SK-N-SH (cell line): ENCODE data around the gene TMEM178A. TPM values are rescaled to one million over a fixed set of nuclear protein-coding genes. Genes with fewer than 3 reads are reported as not detected.

ENCODE experiments used
- CTCF ChIA-PET: fragments of 300-600, 350-600 bp; formaldehyde crosslinking; extraction: SDS; loops from one replicate; lab custom pipeline; 2021; lab: Yijun Ruan, JAX
- POLR2A ChIA-PET: fragments of 350-600 bp; sonication (Branson Sonifier 250); formaldehyde crosslinking; extraction: SDS; loops from one replicate; lab custom pipeline; 2020; ENCODE audit warnings: antibody characterized with exemption, inconsistent platforms; lab: Yijun Ruan, JAX
- DNase-seq: peaks from one replicate; pipeline ENCODE4 v3.0.0; 2012
- H2AFZ ChIP-seq: fragments of 200-600 bp; sonication (generic); 2 replicates; pipeline ENCODE4 v1.8.1; 2016; ENCODE audit warnings: antibody characterized with exemption, mild to moderate bottlenecking, low read depth
- H3F3A ChIP-seq: fragments of 200-600 bp; sonication (generic); replicated peaks from 2 replicates; pipeline ENCODE3; 2016; ENCODE audit warnings: antibody characterized with exemption, mild to moderate bottlenecking; ENCODE audit not compliant: insufficient read depth
- H3K27ac ChIP-seq, 2 experiments: fragments of 200-500 bp in 1 of 2; fragments of 200-600 bp in 1 of 2; sonication (Bioruptor generic) in 1 of 2; sonication (generic), shearing (Covaris generic) in 1 of 2; 2 replicates each; pipeline versions ENCODE4 v1.5.1 to v1.6.1; 2014 to 2016; ENCODE audit warnings: low read depth in 2 of 2, inconsistent platforms in 1 of 2, low read length in 1 of 2, mild to moderate bottlenecking in 1 of 2, mixed read lengths in 1 of 2
- H3K27me3 ChIP-seq: fragments of 200-600 bp; sonication (generic), shearing (Covaris generic); 2 replicates; pipeline ENCODE4 v1.6.1; 2016; ENCODE audit warnings: mixed run types; ENCODE audit not compliant: insufficient read depth
- H3K36me3 ChIP-seq, 2 experiments: fragments of 200-500 bp in 1 of 2; fragments of 200-600 bp in 1 of 2; sonication (Bioruptor generic) in 1 of 2; sonication (generic) in 1 of 2; replicated peaks in 1 of 2; 2 replicates each; pipeline versions ENCODE3 to v1.5.1; 2014 to 2016; ENCODE audit warnings: low read length in 1 of 2, mild to moderate bottlenecking in 1 of 2; ENCODE audit not compliant: insufficient read depth in 2 of 2, control insufficient read depth in 1 of 2
- H3K4me1 ChIP-seq, 2 experiments: fragments of 200-500 bp in 1 of 2; fragments of 200-600 bp in 1 of 2; sonication (Bioruptor generic) in 1 of 2; sonication (generic), shearing (Covaris generic) in 1 of 2; 2 replicates each; pipeline versions ENCODE4 v1.5.1 to v1.6.1; 2014 to 2016; ENCODE audit warnings: low read depth in 1 of 2, low read length in 1 of 2, mixed run types in 1 of 2; ENCODE audit not compliant: insufficient read depth in 2 of 2, control insufficient read depth in 1 of 2
- H3K4me2 ChIP-seq: fragments of 200-600 bp; sonication (generic), shearing (Covaris generic); 2 replicates; pipeline ENCODE4 v1.6.1; 2017; ENCODE audit warnings: mixed run types
- H3K4me3 ChIP-seq, 2 experiments: fragments of 200-500 bp in 1 of 2; fragments of 200-600 bp in 1 of 2; sonication (Bioruptor generic) in 1 of 2; sonication (generic), shearing (Covaris generic) in 1 of 2; 2 replicates each; pipeline versions ENCODE4 v1.5.1 to v1.8.1; 2014 to 2016; ENCODE audit warnings: low read depth in 2 of 2, inconsistent platforms in 1 of 2, low read length in 1 of 2, mild to moderate bottlenecking in 1 of 2, mixed read lengths in 1 of 2, moderate library complexity in 1 of 2
- H3K79me2 ChIP-seq: fragments of 200-600 bp; sonication (generic); 2 replicates; pipeline ENCODE4 v1.8.1; 2017; ENCODE audit warnings: mild to moderate bottlenecking; ENCODE audit not compliant: insufficient read depth
- H3K9ac ChIP-seq: fragments of 200-600 bp; sonication (generic); 2 replicates; pipeline ENCODE4 v1.6.1; 2017; ENCODE audit warnings: mixed run types
- H3K9me2 ChIP-seq: fragments of 200-600 bp; sonication (generic); 2 replicates; pipeline ENCODE4 v1.6.1; 2017; ENCODE audit warnings: mixed run types
- H3K9me3 ChIP-seq: fragments of 200-600 bp; sonication (generic); 2 replicates; pipeline ENCODE4 v1.6.1; 2017; ENCODE audit warnings: mixed run types, mild to moderate bottlenecking, moderate library complexity
- H4K20me1 ChIP-seq: fragments of 200-600 bp; sonication (generic); 2 replicates; pipeline ENCODE4 v1.6.1; 2017; ENCODE audit warnings: mild to moderate bottlenecking, mixed run types; ENCODE audit not compliant: insufficient read depth
- CHD2 ChIP-seq: fragments of 150-350 bp; IDR thresholded peaks from 2 replicates; pipeline ENCODE4 v1.6.1; 2018; ENCODE audit warnings: low read length; ENCODE audit not compliant: partially characterized antibody
- EP300 ChIP-seq, 2 experiments: IDR thresholded peaks; 2 replicates each; pipeline versions ENCODE4 v1.4.0 to v1.6.1; 2012; ENCODE audit warnings: borderline replicate concordance in 1 of 2, low read depth in 1 of 2, low read length in 1 of 2
- EZH2phosphoT487 ChIP-seq: fragments of 200-600 bp; sonication (generic); IDR thresholded peaks from 2 replicates; pipeline ENCODE4 v1.6.1; 2017; ENCODE audit warnings: low read depth, mixed run types, mild to moderate bottlenecking, antibody characterized with exemption, moderate library complexity, borderline replicate concordance
- FOSL2 ChIP-seq: IDR thresholded peaks from 2 replicates; pipeline ENCODE4 v1.4.0; 2012; ENCODE audit warnings: low read depth, mild to moderate bottlenecking, moderate library complexity, borderline replicate concordance
- FOXM1 ChIP-seq: IDR thresholded peaks from 2 replicates; pipeline ENCODE4 v1.4.0; 2012; ENCODE audit warnings: low read depth, mild to moderate bottlenecking
- GATA2 ChIP-seq: sonication (generic); formaldehyde crosslinking; IDR thresholded peaks from 2 replicates; pipeline ENCODE4 v1.5.0; 2020; ENCODE audit warnings: mild to moderate bottlenecking, missing genetic modification reagents
- JUND ChIP-seq: IDR thresholded peaks from 2 replicates; pipeline ENCODE4 v1.4.0; 2012
- MEF2A ChIP-seq: IDR thresholded peaks from 2 replicates; pipeline ENCODE4 v1.4.0; 2012; ENCODE audit warnings: low read depth, borderline replicate concordance
- MXI1 ChIP-seq: IDR thresholded peaks from 2 replicates; pipeline ENCODE4 v1.6.1; 2012; ENCODE audit warnings: mild to moderate bottlenecking, low read depth, low read length, improper control_type of control experiment
- NFIC ChIP-seq: IDR thresholded peaks from 2 replicates; pipeline ENCODE4 v1.4.0; 2012; ENCODE audit warnings: borderline replicate concordance
- POLR2AphosphoS5 ChIP-seq: IDR thresholded peaks from 2 replicates; pipeline ENCODE4 v1.6.1; 2012; ENCODE audit warnings: low read depth, low read length
- RAD21 ChIP-seq: IDR thresholded peaks from 2 replicates; pipeline ENCODE4 v1.6.1; 2012; ENCODE audit warnings: mild to moderate bottlenecking, low read length
- RCOR1 ChIP-seq: fragments of 150-350 bp; IDR thresholded peaks from 2 replicates; pipeline ENCODE4 v1.6.1; 2017; ENCODE audit warnings: antibody characterized with exemption, low read length
- SIN3A ChIP-seq: IDR thresholded peaks from 2 replicates; pipeline ENCODE4 v1.6.1; 2012; ENCODE audit warnings: low read depth, mild to moderate bottlenecking, low read length, moderate library complexity, borderline replicate concordance
- TAF1 ChIP-seq: IDR thresholded peaks from 2 replicates; pipeline ENCODE4 v1.6.1; 2012; ENCODE audit warnings: low read depth, mild to moderate bottlenecking, low read length, moderate library complexity, borderline replicate concordance
- TCF12 ChIP-seq: IDR thresholded peaks from 2 replicates; pipeline ENCODE4 v1.4.0; 2012
- TEAD4 ChIP-seq: IDR thresholded peaks from 2 replicates; pipeline ENCODE4 v1.4.0; 2012; ENCODE audit warnings: mild to moderate bottlenecking, borderline replicate concordance; ENCODE audit not compliant: insufficient read depth
- WGBS: methylation state at CpG from one replicate; pipeline ENCODE4 v1.1.6; 2017; ENCODE audit warnings: low lambda C conversion rate; 5-methylcytosine and 5-hydroxymethylcytosine counted together
- polyA plus RNA-seq, 3 experiments: library from polyadenylated mRNA; depleted of rRNA; stranded (reverse); fragments of >200 nt; gene quantifications; 2 replicates each; pipeline ENCODE4 v1.2.3, GENCODE V29; 2012
- TF ChIP-seq, protein P1 (sequence below): fragments of 200-600 bp; sonication (generic); IDR thresholded peaks from 2 replicates; pipeline ENCODE4 v1.6.1; 2017; ENCODE audit warnings: antibody characterized with exemption, mild to moderate bottlenecking, moderate library complexity
- TF ChIP-seq, protein P2 (sequence below): IDR thresholded peaks from 2 replicates; pipeline ENCODE4 v1.4.0; 2012; ENCODE audit warnings: low read depth, borderline replicate concordance
- TF ChIP-seq, protein P3 (sequence below): IDR thresholded peaks from 2 replicates; pipeline ENCODE4 v1.4.0; 2012; ENCODE audit warnings: low read depth

Gene TMEM178A
- polyA plus RNA-seq, 1 of the 3 experiments (the other 2 are of a cell fraction), result 0.84 TPM

DNA sequence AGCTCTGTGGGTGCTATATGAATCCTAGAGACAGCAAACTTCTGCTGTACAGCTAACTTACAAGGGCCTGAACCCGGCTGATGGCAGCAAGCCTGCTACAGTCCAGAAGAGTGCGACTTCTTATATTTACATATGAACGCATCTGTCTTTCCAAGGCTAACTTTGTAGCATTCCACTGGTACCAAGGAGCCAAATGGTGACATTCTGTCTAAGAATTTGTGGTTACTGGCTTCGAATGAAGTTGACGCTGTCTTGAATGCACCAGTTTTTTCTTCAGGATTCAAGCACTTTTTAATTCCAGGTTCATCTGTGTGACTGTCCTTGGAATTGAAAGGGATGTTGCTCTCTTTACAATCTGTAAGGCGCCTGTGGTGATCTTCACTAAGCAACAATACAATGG is 70.9 kb downstream of the TMEM178A start:
- H3K9ac ChIP-seq, result peak overlapping the region; percentile 69; the same call in 1 of the 2 replicates
- H3K36me3 ChIP-seq, result peaks cover 14 to 57% of the 10 kb centered on the region in 2 experiments
- POLR2A ChIA-PET, result no interaction called here
- H3K9me3 ChIP-seq, result no peaks in the 10 kb centered on the region
- CTCF ChIA-PET, result no interaction called here
- TF ChIP-seq FOXM1 (no peak), NFIC (peak; percentile 82), TEAD4 (0 out of 2 replicates have a peak, but pooled peaks have one; percentile 58), JUND (peak; percentile 42), MXI1 (no peak), RAD21 (no peak), SIN3A (no peak), POLR2AphosphoS5 (peak; percentile 20; the same call in 1 of the 2 replicates), TCF12 (peak; percentile 64), RCOR1 (no peak), EZH2phosphoT487 (no peak), CHD2 (no peak), EP300 (IDR thresholded peaks at IDR 0.05; ENCODE audit: borderline replicate concordance in 1 of 2, low read depth in 1 of 2, low read length in 1 of 2) (peak in 1 of 2 experiments; percentile 53; a peak in 1 of 4 replicates), GATA2 (CRISPR knock-in tag) (no peak), MEF2A (no peak)
- TF ChIP-seq, protein P1, sequence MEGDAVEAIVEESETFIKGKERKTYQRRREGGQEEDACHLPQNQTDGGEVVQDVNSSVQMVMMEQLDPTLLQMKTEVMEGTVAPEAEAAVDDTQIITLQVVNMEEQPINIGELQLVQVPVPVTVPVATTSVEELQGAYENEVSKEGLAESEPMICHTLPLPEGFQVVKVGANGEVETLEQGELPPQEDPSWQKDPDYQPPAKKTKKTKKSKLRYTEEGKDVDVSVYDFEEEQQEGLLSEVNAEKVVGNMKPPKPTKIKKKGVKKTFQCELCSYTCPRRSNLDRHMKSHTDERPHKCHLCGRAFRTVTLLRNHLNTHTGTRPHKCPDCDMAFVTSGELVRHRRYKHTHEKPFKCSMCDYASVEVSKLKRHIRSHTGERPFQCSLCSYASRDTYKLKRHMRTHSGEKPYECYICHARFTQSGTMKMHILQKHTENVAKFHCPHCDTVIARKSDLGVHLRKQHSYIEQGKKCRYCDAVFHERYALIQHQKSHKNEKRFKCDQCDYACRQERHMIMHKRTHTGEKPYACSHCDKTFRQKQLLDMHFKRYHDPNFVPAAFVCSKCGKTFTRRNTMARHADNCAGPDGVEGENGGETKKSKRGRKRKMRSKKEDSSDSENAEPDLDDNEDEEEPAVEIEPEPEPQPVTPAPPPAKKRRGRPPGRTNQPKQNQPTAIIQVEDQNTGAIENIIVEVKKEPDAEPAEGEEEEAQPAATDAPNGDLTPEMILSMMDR, result no peak
- TF ChIP-seq, protein P2, sequence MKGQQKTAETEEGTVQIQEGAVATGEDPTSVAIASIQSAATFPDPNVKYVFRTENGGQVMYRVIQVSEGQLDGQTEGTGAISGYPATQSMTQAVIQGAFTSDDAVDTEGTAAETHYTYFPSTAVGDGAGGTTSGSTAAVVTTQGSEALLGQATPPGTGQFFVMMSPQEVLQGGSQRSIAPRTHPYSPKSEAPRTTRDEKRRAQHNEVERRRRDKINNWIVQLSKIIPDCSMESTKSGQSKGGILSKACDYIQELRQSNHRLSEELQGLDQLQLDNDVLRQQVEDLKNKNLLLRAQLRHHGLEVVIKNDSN, result no peak
- H3K4me2 ChIP-seq, result peak overlapping the region; percentile 82
- H3K27me3 ChIP-seq, result no peaks in the 10 kb centered on the region
- peaks cover 26% of the 10 kb centered on the region for H3F3A ChIP-seq
- no peaks in the 10 kb centered on the region for H3K9me2 ChIP-seq
- no peaks in the 10 kb centered on the region for H4K20me1 ChIP-seq
- H2AFZ ChIP-seq, result no peak overlapping the region
- 44% methylated on average over 6 of the region's 6 CpGs for WGBS
- DNase-seq, result no peak
- no peak overlapping the region for H3K4me3 ChIP-seq
- H3K27ac ChIP-seq, result peak overlapping the region; percentile 50 to 92
- H3K4me1 ChIP-seq, result peaks cover 10 to 33% of the 10 kb centered on the region in 2 experiments
- peaks cover 35% of the 10 kb centered on the region for H3K79me2 ChIP-seq

DNA sequence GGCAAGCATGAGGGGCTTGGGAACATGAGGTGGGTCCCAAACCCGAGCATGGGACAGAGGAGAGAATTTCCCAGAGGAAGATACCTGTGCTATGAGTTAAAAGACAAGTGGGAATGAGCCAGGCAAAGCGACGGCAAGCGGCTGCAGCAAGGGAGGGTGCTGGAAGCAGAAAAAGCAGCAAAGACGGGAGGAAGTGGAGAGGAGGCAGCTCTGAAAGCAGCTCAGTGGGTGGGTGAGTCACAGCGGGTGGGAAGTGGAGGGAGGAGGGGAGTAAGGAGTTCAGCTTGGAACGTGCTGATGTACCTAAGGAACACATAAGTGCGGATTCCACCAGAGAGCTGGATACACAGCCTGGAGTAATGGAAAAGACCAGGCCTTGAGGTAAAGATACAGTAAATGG is 71.9 kb downstream of the TMEM178A start:
- ChIA-PET CTCF (interaction anchor here (1.0 kb wide), 1 partner anchor 37 kb away, joined by 3 read pairs; no protein-coding TSS in a partner anchor), POLR2A (no interaction called here)
- H3K4me2 ChIP-seq, result peak overlapping the region; percentile 82
- no peaks in the 10 kb centered on the region for H4K20me1 ChIP-seq
- H3K9me2 ChIP-seq, result no peaks in the 10 kb centered on the region
- peak overlapping the region; percentile 69; the same call in 1 of the 2 replicates for H3K9ac ChIP-seq
- H3K27ac ChIP-seq, result peak overlapping the region; percentile 12 to 92; a peak in 3 of 4 replicates
- H2AFZ ChIP-seq, result peak overlapping the region; percentile 37; the same call in 1 of the 2 replicates
- no peaks in the 10 kb centered on the region for H3K9me3 ChIP-seq
- peaks cover 32% of the 10 kb centered on the region for H3K79me2 ChIP-seq
- peak overlapping the region; percentile 2 to 50; a peak in 3 of 4 replicates for H3K4me3 ChIP-seq
- H3K4me1 ChIP-seq, result peaks cover 4 to 33% of the 10 kb centered on the region in 2 experiments
- H3K27me3 ChIP-seq, result no peaks in the 10 kb centered on the region
- WGBS, result 52% methylated on average over 8 of the region's 8 CpGs
- H3K36me3 ChIP-seq, result peaks cover 20 to 64% of the 10 kb centered on the region in 2 experiments
- DNase-seq, result no peak
- TF ChIP-seq JUND, result peak; percentile 76
- peak; percentile 18; the same call in 1 of the 2 replicates for TF ChIP-seq TAF1
- TF ChIP-seq FOSL2, result peak; percentile 89
- no peak for TF ChIP-seq NFIC
- TF ChIP-seq, protein P3, sequence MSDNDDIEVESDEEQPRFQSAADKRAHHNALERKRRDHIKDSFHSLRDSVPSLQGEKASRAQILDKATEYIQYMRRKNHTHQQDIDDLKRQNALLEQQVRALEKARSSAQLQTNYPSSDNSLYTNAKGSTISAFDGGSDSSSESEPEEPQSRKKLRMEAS, result peak; percentile 57
- TF ChIP-seq, all 33 proteins: peak for 4
- peaks cover 29% of the 10 kb centered on the region for H3F3A ChIP-seq
